H54 (cell line): Measurements from ENCODE around the gene EPG5.

Source experiments
- DNase-seq: peaks from one replicate; pipeline ENCODE4 v3.0.0; 2011; ENCODE audit warnings: low spot score, mixed read lengths; ENCODE audit not compliant: insufficient read length
- FAIRE-seq: peaks from 3 replicates; lab custom pipeline; 2011; peaks lifted over from hg19 to GRCh38; lab: Jason Lieb, UNC
- POLR2A ChIP-seq: IDR thresholded peaks from 2 replicates; pipeline ENCODE4 v1.6.1; 2011; ENCODE audit warnings: low read depth, mild to moderate bottlenecking, low read length

Gene EPG5

GRCh38 chr18:45958027-45958426, 9.1 kb downstream of the EPG5 start:
- DNase-seq (no peak), FAIRE-seq (no peak)
- TF ChIP-seq POLR2A, result no peak

GRCh38 chr18:45957100-45957499, 10.0 kb downstream of the EPG5 start:
- FAIRE-seq (no peak), DNase-seq (no peak)

GRCh38 chr18:45954070-45954934, 12.8 kb downstream of the EPG5 start:
- no peak for TF ChIP-seq POLR2A
- DNase-seq (peak; percentile 31), FAIRE-seq (peak; percentile 78)

More at GRCh38 chr18:45957100-45957499, 10.0 kb downstream of the EPG5 start:
- TF ChIP-seq POLR2A, result no peak

GRCh38 chr18:45951016-45951714, 16.0 kb downstream of the EPG5 start:
- TF ChIP-seq POLR2A, result no peak
- FAIRE-seq (no peak), DNase-seq (no peak)

- TF ChIP-seq POLR2A, result no peak
- FAIRE-seq, result no peak
- DNase-seq, result no peak
These were observed 21.5 kb downstream of the EPG5 start for GRCh38 chr18:45945669-45946068.

GRCh38 chr18:45940724-45941123, 26.4 kb downstream of the EPG5 start:
- DNase-seq (no peak), FAIRE-seq (no peak)
- no peak for TF ChIP-seq POLR2A

- FAIRE-seq, result no peak
- TF ChIP-seq POLR2A, result no peak
These were observed 27.9 kb downstream of the EPG5 start for GRCh38 chr18:45939236-45939635.

GRCh38 chr18:45938488-45938935, 28.6 kb downstream of the EPG5 start:
- no peak for DNase-seq
- FAIRE-seq, result no peak
- no peak for TF ChIP-seq POLR2A

More at GRCh38 chr18:45939236-45939635, 27.9 kb downstream of the EPG5 start:
- DNase-seq, result no peak

GRCh38 chr18:45935591-45936335, 31.4 kb downstream of the EPG5 start:
- DNase-seq, result no peak
- no peak for FAIRE-seq
- TF ChIP-seq POLR2A, result no peak

GRCh38 chr18:45932708-45933107, 34.4 kb downstream of the EPG5 start:
- no peak for FAIRE-seq
- TF ChIP-seq POLR2A, result no peak

GRCh38 chr18:45930963-45931362, 36.2 kb downstream of the EPG5 start:
- FAIRE-seq (no peak), DNase-seq (no peak)
- TF ChIP-seq POLR2A, result no peak

More at GRCh38 chr18:45932708-45933107, 34.4 kb downstream of the EPG5 start:
- no peak for DNase-seq

- TF ChIP-seq POLR2A, result no peak
- DNase-seq (no peak), FAIRE-seq (no peak)
These were observed 40.4 kb downstream of the EPG5 start for GRCh38 chr18:45926691-45927090.

GRCh38 chr18:45926085-45926484, 41.0 kb downstream of the EPG5 start:
- FAIRE-seq (no peak), DNase-seq (no peak)
- TF ChIP-seq POLR2A, result no peak

GRCh38 chr18:45923138-45923537, 44.0 kb downstream of the EPG5 start:
- FAIRE-seq, result no peak
- no peak for TF ChIP-seq POLR2A
- no peak for DNase-seq

- peak; percentile 90 for FAIRE-seq
- no peak for DNase-seq
- TF ChIP-seq POLR2A, result no peak
These were observed 46.8 kb downstream of the EPG5 start for GRCh38 chr18:45920367-45920766.
